HepG2 (cell line): ENCODE results near the gene CENPO. TPM values are rescaled to one million over a fixed set of nuclear protein-coding genes. Genes with fewer than 3 reads are reported as not detected.

Experiments
- JARID2 ChIP-seq: sonication (generic); formaldehyde crosslinking; IDR thresholded peaks from 2 replicates; pipeline ENCODE4 v1.8.1; 2023; ENCODE audit warnings: missing genetic modification reagents, inconsistent platforms; ENCODE audit not compliant: insufficient replicate concordance
- LRRFIP1 ChIP-seq: sonication (generic); formaldehyde crosslinking; conservative IDR thresholded peaks from 2 replicates; pipeline ENCODE4 v1.4.0; 2020; ENCODE audit warnings: missing genetic modification reagents
- NBN ChIP-seq: fragments of 450-650 bp; conservative IDR thresholded peaks from 2 replicates; pipeline ENCODE4 v1.6.1; 2017
- NFIC ChIP-seq: IDR thresholded peaks from 2 replicates; pipeline ENCODE4 v1.6.1; 2012; ENCODE audit warnings: mild to moderate bottlenecking, low read length, inconsistent platforms
- PLSCR1 ChIP-seq: sonication (generic); formaldehyde crosslinking; IDR thresholded peaks from 2 replicates; pipeline ENCODE4 v1.5.0; 2020; ENCODE audit warnings: missing genetic modification reagents, mild to moderate bottlenecking, borderline replicate concordance
- PRDM4 ChIP-seq: sonication (generic); formaldehyde crosslinking; IDR thresholded peaks from 2 replicates; pipeline ENCODE4 v1.9.0; 2021; ENCODE audit warnings: missing genetic modification reagents, borderline replicate concordance
- ZNF12 ChIP-seq: sonication (generic); formaldehyde crosslinking; IDR thresholded peaks from 2 replicates; pipeline ENCODE4 v1.5.0; 2020; ENCODE audit warnings: missing genetic modification reagents
- ZNF20 ChIP-seq: sonication (generic); formaldehyde crosslinking; IDR thresholded peaks from 2 replicates; pipeline ENCODE4 v1.4.0; 2020; ENCODE audit warnings: mild to moderate bottlenecking, moderate library complexity, missing genetic modification reagents
- ZNF3 ChIP-seq: IDR thresholded peaks from 2 replicates; pipeline ENCODE4 v1.7.0; 2017; ENCODE audit warnings: inconsistent platforms
- ZNF557 ChIP-seq: sonication (generic); formaldehyde crosslinking; IDR thresholded peaks from 2 replicates; pipeline ENCODE4 v1.4.0; 2020; ENCODE audit warnings: missing genetic modification reagents
- ZNF564 ChIP-seq: sonication (generic); formaldehyde crosslinking; IDR thresholded peaks from 2 replicates; pipeline ENCODE4 v1.8.1; 2023; ENCODE audit warnings: mild to moderate bottlenecking, missing genetic modification reagents
- ZNF652 ChIP-seq: IDR thresholded peaks from 2 replicates; pipeline ENCODE4 v1.6.1; 2016; ENCODE audit warnings: low read depth, borderline replicate concordance
- polyA plus RNA-seq, 8 experiments: library from polyadenylated mRNA; depleted of rRNA in 3 of 8; stranded (reverse) in 7 of 8; unstranded in 1 of 8; fragments of >200 nt; fragmentation: Illumina TruSeq in 4 of 8; extraction: Trizol in 4 of 8; gene quantifications; 2 replicates each; pipeline versions ENCODE4 v1.2.1 to v1.2.3, GENCODE V29; 2011 to 2016; ENCODE audit warnings: low read depth in 4 of 8, missing spikeins in 1 of 8, mixed read lengths in 1 of 8; ENCODE audit not compliant: insufficient read depth in 1 of 8
- total RNA-seq, 5 experiments: library from RNA; depleted of rRNA; stranded (reverse); fragments of >200 nt; fragmentation: Illumina TruSeq; extraction: Trizol; gene quantifications; 2 replicates each; pipeline ENCODE4 v1.2.3, GENCODE V29; 2016; ENCODE audit warnings: low read depth in 1 of 5
- TF ChIP-seq, protein P1 (sequence below): IDR thresholded peaks from 2 replicates; pipeline ENCODE4 v1.6.1; 2012; ENCODE audit warnings: low read depth, low read length, improper control_type of control experiment

CENPO gene
- total and polyA plus RNA-seq, 2 of the 13 experiments (the other 11 are each of a cell fraction or from before 2014, with no cell fraction given) = 19.7 to 35.5 TPM

DNA sequence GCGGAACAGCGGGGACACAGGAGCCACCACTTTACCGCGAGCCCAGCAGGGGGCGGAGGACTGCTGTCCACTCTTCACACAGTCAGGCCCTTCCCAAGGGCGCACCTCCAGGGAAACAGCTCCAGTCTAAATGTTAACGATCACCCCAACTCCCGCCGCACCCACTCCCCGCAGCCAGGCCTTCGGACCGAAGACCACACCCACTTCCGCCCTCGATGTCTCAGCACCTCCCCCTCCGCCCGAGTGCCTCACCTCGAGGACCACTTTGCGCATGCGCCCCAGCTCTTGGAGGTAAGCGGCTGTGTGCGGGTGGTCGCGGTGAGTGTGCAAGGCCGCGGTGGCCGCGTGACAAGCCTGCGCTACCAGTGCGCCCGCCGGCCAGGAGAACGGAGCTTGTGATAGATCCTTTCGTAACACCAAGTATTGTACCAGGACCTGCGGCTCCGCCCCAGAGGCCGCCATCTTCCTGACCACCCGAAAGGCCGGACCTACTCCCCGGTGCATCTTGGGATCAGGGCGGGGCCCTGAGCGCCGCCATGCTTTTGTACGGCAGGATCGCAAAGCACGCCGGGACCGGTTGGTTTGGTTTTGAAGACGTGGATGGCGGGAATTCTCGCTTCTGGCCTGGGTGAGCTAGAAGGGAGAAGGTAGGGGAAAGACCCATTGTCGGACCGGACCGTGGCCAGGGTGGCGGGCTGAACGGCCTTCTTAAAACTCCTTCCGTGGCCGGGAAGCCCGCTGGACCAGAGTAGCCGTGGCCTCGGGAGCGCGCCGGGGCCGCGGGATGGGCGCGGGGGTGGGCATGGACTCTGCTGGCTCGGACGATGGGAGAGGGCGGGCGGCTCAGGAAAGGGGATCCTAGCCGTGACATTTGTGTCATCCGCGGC lies at the start of gene CENPO, which contains the start of gene PTRHD1 (continued):
- TF ChIP-seq ZNF564 (CRISPR knock-in tag) = peak; percentile 49
- TF ChIP-seq NFIC = no peak; the same call in 1 of the 2 replicates
- TF ChIP-seq PLSCR1 = no peak
- no peak for TF ChIP-seq NBN
- peak; percentile 69; the same call in 1 of the 2 replicates for TF ChIP-seq PRDM4
- TF ChIP-seq LRRFIP1 (CRISPR knock-in tag) = no peak
- peak; percentile 83 for TF ChIP-seq JARID2 (CRISPR knock-in tag)
- TF ChIP-seq ZNF20 (CRISPR knock-in tag) = peak; percentile 54; the same call in 1 of the 2 replicates
- TF ChIP-seq ZNF652 = no peak
- no peak for TF ChIP-seq ZNF3 (CRISPR knock-in tag)
- TF ChIP-seq, protein P1, sequence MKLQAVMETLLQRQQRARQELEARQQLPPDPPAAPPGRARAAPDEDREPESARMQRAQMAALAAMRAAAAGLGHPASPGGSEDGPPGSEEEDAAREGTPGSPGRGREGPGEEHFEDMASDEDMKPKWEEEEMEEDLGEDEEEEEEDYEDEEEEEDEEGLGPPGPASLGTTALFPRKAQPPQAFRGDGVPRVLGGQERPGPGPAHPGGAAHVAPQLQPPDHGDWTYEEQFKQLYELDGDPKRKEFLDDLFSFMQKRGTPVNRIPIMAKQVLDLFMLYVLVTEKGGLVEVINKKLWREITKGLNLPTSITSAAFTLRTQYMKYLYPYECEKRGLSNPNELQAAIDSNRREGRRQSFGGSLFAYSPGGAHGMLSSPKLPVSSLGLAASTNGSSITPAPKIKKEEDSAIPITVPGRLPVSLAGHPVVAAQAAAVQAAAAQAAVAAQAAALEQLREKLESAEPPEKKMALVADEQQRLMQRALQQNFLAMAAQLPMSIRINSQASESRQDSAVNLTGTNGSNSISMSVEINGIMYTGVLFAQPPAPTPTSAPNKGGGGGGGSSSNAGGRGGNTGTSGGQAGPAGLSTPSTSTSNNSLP = no peak
- TF ChIP-seq ZNF557 (CRISPR knock-in tag) = 0 out of 2 replicates have a peak, but pooled peaks have one; percentile 50
- no peak; the same call in 1 of the 2 replicates for TF ChIP-seq ZNF12
